OCI-LY7 (cell line): ENCODE results near the gene ASB4. TPM values are rescaled to one million over a fixed set of nuclear protein-coding genes. Genes with fewer than 3 reads are reported as not detected.

ENCODE experiments used
- BruUV-seq: library from RNA; stranded (reverse); fragments of 400-500 nt; replicated peaks from 2 replicates; lab custom pipeline; 2021; lab: Mats Ljungman, UMichigan
- CTCF ChIA-PET: fragments of 300-600 bp; sonication (Branson Sonifier 250); formaldehyde crosslinking; loops from one replicate; lab custom pipeline; 2022; ENCODE audit warnings: antibody characterized with exemption; ENCODE audit not compliant: unreplicated experiment; lab: Charles Lee
- POLR2A ChIA-PET: fragments of 300-600 bp; sonication (Branson Sonifier 250); formaldehyde crosslinking; loops from one replicate; lab custom pipeline; 2022; ENCODE audit warnings: antibody characterized with exemption; lab: Charles Lee
- DNase-seq: peaks from one replicate; pipeline ENCODE4 v3.0.0-alpha.2; 2015; ENCODE audit warnings: low spot score
- H2AFZ ChIP-seq: fragments of 200-600 bp; sonication (generic), shearing (Covaris generic); 2 replicates; pipeline ENCODE4 v1.6.1; 2014; ENCODE audit warnings: mild to moderate bottlenecking, antibody characterized with exemption, low read length, moderate library complexity
- H3K27ac ChIP-seq: fragments of 200-600 bp; sonication (generic); 2 replicates; pipeline ENCODE4 v1.5.1; 2014; ENCODE audit warnings: mixed run types, low read depth, mild to moderate bottlenecking, moderate library complexity, low read length, inconsistent platforms; ENCODE audit not compliant: poor library complexity, severe bottlenecking
- H3K36me3 ChIP-seq: fragments of 200-600 bp; sonication (generic); 2 replicates; pipeline ENCODE4 v1.6.1; 2014; ENCODE audit warnings: mild to moderate bottlenecking, antibody characterized with exemption, low read length, moderate library complexity, mixed read lengths; ENCODE audit not compliant: insufficient read depth
- H3K4me1 ChIP-seq: fragments of 200-600 bp; sonication (generic); 2 replicates; pipeline ENCODE4 v1.5.1; 2014; ENCODE audit warnings: mild to moderate bottlenecking, low read length; ENCODE audit not compliant: insufficient read depth, poor library complexity, severe bottlenecking
- H3K4me2 ChIP-seq: fragments of 200-600 bp; sonication (generic); 2 replicates; pipeline ENCODE4 v1.6.1; 2014; ENCODE audit warnings: mild to moderate bottlenecking, low read length
- H3K4me3 ChIP-seq: fragments of 200-600 bp; sonication (generic); 2 replicates; pipeline ENCODE4 v1.5.1; 2014; ENCODE audit warnings: mild to moderate bottlenecking, low read depth, low read length; ENCODE audit not compliant: poor library complexity, severe bottlenecking
- H3K79me2 ChIP-seq: fragments of 200-600 bp; sonication (generic); 2 replicates; pipeline ENCODE4 v1.6.1; 2016; ENCODE audit warnings: low read depth, mild to moderate bottlenecking, low read length, moderate library complexity, mixed read lengths; ENCODE audit not compliant: insufficient read depth
- H3K9me2 ChIP-seq: fragments of 200-600 bp; sonication (generic); 2 replicates; pipeline ENCODE4 v1.6.1; 2016; ENCODE audit warnings: mild to moderate bottlenecking, low read length, mixed read lengths; ENCODE audit not compliant: insufficient read depth
- H3K9me3 ChIP-seq: fragments of 200-600 bp; sonication (generic); 2 replicates; pipeline ENCODE4 v1.6.1; 2014; ENCODE audit warnings: mild to moderate bottlenecking, mixed run types, low read length, mixed read lengths
- H4K20me1 ChIP-seq: fragments of 200-600 bp; sonication (generic); 2 replicates; pipeline ENCODE4 v1.6.1; 2014; ENCODE audit warnings: mild to moderate bottlenecking, antibody characterized with exemption, low read length, moderate library complexity, mixed read lengths; ENCODE audit not compliant: insufficient read depth
- EZH2phosphoT487 ChIP-seq: fragments of 200-600 bp; sonication (generic); IDR thresholded peaks from 2 replicates; pipeline ENCODE4 v1.6.1; 2018; ENCODE audit warnings: low read depth, borderline replicate concordance, mild to moderate bottlenecking, mixed run types, antibody characterized with exemption, low read length, moderate library complexity, mixed read lengths
- intact Hi-C: fragments of 100-400 bp; cut with micrococcal nuclease; formaldehyde crosslinking; loops from one replicate; pipeline ENCODE4 v1.10.0; 2022; ENCODE audit not compliant: unreplicated experiment
- total RNA-seq, 2 experiments: library from RNA; depleted of rRNA in 1 of 2; stranded (reverse); fragments of >200 nt in 1 of 2; shearing (Covaris generic) in 1 of 2; gene quantifications; 2 replicates each; pipeline ENCODE4 v1.2.3, GENCODE V29; 2014 to 2022
- TF ChIP-seq, protein P1 (sequence below): fragments of 200-600 bp; sonication (generic); conservative IDR thresholded peaks from 2 replicates; pipeline ENCODE4 v1.5.1; 2014; ENCODE audit warnings: mild to moderate bottlenecking, antibody characterized with exemption, low read length, moderate library complexity, mixed read lengths

The ASB4 gene
- total RNA-seq, 2 experiments from 2014 or later: not detected

DNA sequence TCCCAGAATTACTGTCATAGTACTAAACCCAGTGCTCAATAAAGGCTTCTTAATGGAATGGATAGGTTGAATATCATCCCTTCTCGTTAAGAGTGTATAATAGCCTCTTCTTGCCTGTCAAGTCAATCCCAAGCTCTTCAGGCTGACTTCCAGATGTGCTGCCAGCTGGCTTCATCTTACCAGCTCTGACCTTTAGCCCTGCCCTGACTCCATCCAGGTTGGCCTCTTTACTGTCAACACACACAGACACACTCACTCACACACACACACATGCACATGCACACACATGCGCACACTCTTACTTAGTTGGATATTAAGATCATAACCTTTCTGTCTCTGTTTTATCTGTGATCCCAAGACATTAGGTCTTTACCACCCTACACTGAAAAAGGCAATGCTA is 49.1 kb downstream of the ASB4 start:
- DNase-seq: no peak
- POLR2A ChIA-PET: no interaction called here
- no peak overlapping the region for H3K4me2 ChIP-seq
- no peak overlapping the region for H2AFZ ChIP-seq
- CTCF ChIA-PET: no interaction called here
- no peaks in the 10 kb centered on the region for H3K9me2 ChIP-seq
- no peaks in the 10 kb centered on the region for H3K36me3 ChIP-seq
- no TSS peak for BruUV-seq
- TF ChIP-seq EZH2phosphoT487: no peak
- TF ChIP-seq, protein P1, sequence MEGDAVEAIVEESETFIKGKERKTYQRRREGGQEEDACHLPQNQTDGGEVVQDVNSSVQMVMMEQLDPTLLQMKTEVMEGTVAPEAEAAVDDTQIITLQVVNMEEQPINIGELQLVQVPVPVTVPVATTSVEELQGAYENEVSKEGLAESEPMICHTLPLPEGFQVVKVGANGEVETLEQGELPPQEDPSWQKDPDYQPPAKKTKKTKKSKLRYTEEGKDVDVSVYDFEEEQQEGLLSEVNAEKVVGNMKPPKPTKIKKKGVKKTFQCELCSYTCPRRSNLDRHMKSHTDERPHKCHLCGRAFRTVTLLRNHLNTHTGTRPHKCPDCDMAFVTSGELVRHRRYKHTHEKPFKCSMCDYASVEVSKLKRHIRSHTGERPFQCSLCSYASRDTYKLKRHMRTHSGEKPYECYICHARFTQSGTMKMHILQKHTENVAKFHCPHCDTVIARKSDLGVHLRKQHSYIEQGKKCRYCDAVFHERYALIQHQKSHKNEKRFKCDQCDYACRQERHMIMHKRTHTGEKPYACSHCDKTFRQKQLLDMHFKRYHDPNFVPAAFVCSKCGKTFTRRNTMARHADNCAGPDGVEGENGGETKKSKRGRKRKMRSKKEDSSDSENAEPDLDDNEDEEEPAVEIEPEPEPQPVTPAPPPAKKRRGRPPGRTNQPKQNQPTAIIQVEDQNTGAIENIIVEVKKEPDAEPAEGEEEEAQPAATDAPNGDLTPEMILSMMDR: no peak
- no peaks in the 10 kb centered on the region for H3K79me2 ChIP-seq
- no peaks in the 10 kb centered on the region for H3K9me3 ChIP-seq
- no peak overlapping the region for H3K4me3 ChIP-seq
- no peaks in the 10 kb centered on the region for H4K20me1 ChIP-seq
- intact Hi-C loops: no loop called here
- no peak overlapping the region for H3K27ac ChIP-seq
- no peaks in the 10 kb centered on the region for H3K4me1 ChIP-seq

GRCh38 chr7:95535662-95536061 is 49.9 kb downstream of the ASB4 start:
- TF ChIP-seq, protein P1: no peak
- TF ChIP-seq EZH2phosphoT487: no peak

GRCh38 chr7:95536656-95537311 is 51.0 kb downstream of the ASB4 start:
- no peak for TF ChIP-seq EZH2phosphoT487
- TF ChIP-seq, protein P1: no peak
- no peak overlapping the region for H3K27ac ChIP-seq
- no peak overlapping the region for H3K4me3 ChIP-seq
- ChIA-PET CTCF (no interaction called here), POLR2A (interaction anchor here (0.6 kb wide), 2 partner anchors 32 to 70 kb away, joined by 3 to 4 read pairs; no protein-coding TSS in a partner anchor)
- no peaks in the 10 kb centered on the region for H3K36me3 ChIP-seq
- no peaks in the 10 kb centered on the region for H4K20me1 ChIP-seq
- DNase-seq: no peak
- no TSS peak for BruUV-seq
- no peaks in the 10 kb centered on the region for H3K9me3 ChIP-seq
- no peaks in the 10 kb centered on the region for H3K9me2 ChIP-seq
- H3K4me2 ChIP-seq: no peak overlapping the region
- H2AFZ ChIP-seq: no peak overlapping the region
- H3K79me2 ChIP-seq: no peaks in the 10 kb centered on the region
- intact Hi-C loops: no loop called here
- no peaks in the 10 kb centered on the region for H3K4me1 ChIP-seq

More at GRCh38 chr7:95535662-95536061, 49.9 kb downstream of the ASB4 start:
- no TSS peak for BruUV-seq
- DNase-seq: no peak
- Histone ChIP-seq H3K9me2 (no peaks in the 10 kb centered on the region), H3K4me1 (no peaks in the 10 kb centered on the region), H2AFZ (no peak overlapping the region), H3K79me2 (no peaks in the 10 kb centered on the region), H3K27ac (no peak overlapping the region), H3K4me3 (no peak overlapping the region), H3K36me3 (no peaks in the 10 kb centered on the region), H4K20me1 (no peaks in the 10 kb centered on the region), H3K9me3 (no peaks in the 10 kb centered on the region), H3K4me2 (no peak overlapping the region)
- CTCF ChIA-PET: no interaction called here
- POLR2A ChIA-PET: interaction anchor here (0.7 kb wide), 2 partner anchors 57 to 77 kb away, joined by 3 read pairs; no protein-coding TSS in a partner anchor
- intact Hi-C loops: no loop called here
